CD4-positive, alpha-beta memory T cell (primary cell): ENCODE results near the gene ACAD8. TPM values are rescaled to one million over a fixed set of nuclear protein-coding genes. Genes with fewer than 3 reads are reported as not detected.

Source experiments
- CTCF ChIA-PET: fragments of 350-600 bp; sonication (Branson Sonifier 250); formaldehyde crosslinking; loops from one replicate; lab custom pipeline; 2021; ENCODE audit warnings: inconsistent platforms; ENCODE audit not compliant: partially characterized antibody; lab: Charles Lee
- POLR2A ChIA-PET: fragments of 350-600 bp; sonication (Branson Sonifier 250); formaldehyde crosslinking; loops from one replicate; lab custom pipeline; 2021; ENCODE audit not compliant: partially characterized antibody; lab: Charles Lee
- DNase-seq, 5 donors: peaks; one replicate each; pipeline versions ENCODE4 v3.0.0 to v3.0.0-alpha.2; 2020 to 2022; ENCODE audit warnings: mixed read lengths in 1 of 5
- H3K27ac ChIP-seq: one replicate; pipeline ENCODE4 v1.7.0; 2013; ENCODE audit warnings: low read depth, low read length
- H3K27me3 ChIP-seq: 2 replicates; pipeline ENCODE4 v1.7.0; 2013; ENCODE audit warnings: mild to moderate bottlenecking, low read length, moderate library complexity; ENCODE audit not compliant: insufficient read depth
- H3K36me3 ChIP-seq: 2 replicates; pipeline ENCODE4 v1.7.0; 2013; ENCODE audit warnings: mild to moderate bottlenecking, low read length, moderate library complexity; ENCODE audit not compliant: insufficient read depth
- H3K4me1 ChIP-seq: 2 replicates; pipeline ENCODE4 v1.7.0; 2013; ENCODE audit warnings: mild to moderate bottlenecking, low read length, moderate library complexity; ENCODE audit not compliant: insufficient read depth
- H3K4me3 ChIP-seq, 2 donors: one replicate each; pipeline ENCODE4 v1.7.0; 2013; ENCODE audit warnings: low read length in 2 of 2, mild to moderate bottlenecking in 1 of 2
- H3K9me3 ChIP-seq, 2 donors: one replicate each; pipeline ENCODE4 v1.7.0; 2013; ENCODE audit warnings: low read length in 2 of 2, control low read depth in 1 of 2; ENCODE audit not compliant: control insufficient read depth in 1 of 2
- H3K27ac Mint-ChIP-seq, 7 donors: one replicate each; pipeline ENCODE4 v1.8.0; 2020 to 2021; ENCODE audit warnings: mixed read lengths in 7 of 7, mild to moderate bottlenecking in 6 of 7, inconsistent platforms in 3 of 7, moderate library complexity in 3 of 7
- H3K27me3 Mint-ChIP-seq, 2 donors: one replicate each; pipeline ENCODE4 v1.8.0; 2020 to 2021; ENCODE audit warnings: mixed read lengths in 2 of 2
- H3K36me3 Mint-ChIP-seq, 2 donors: one replicate each; pipeline ENCODE4 v1.8.0; 2020 to 2021; ENCODE audit warnings: mixed read lengths in 2 of 2, inconsistent platforms in 1 of 2, mild to moderate bottlenecking in 1 of 2
- H3K4me1 Mint-ChIP-seq, 4 donors: one replicate each; pipeline ENCODE4 v1.8.0; 2020 to 2021; ENCODE audit warnings: mixed read lengths in 4 of 4, mild to moderate bottlenecking in 1 of 4
- H3K4me3 Mint-ChIP-seq, 8 donors: one replicate each; pipeline ENCODE4 v1.8.0; 2020 to 2021; ENCODE audit warnings: mixed read lengths in 8 of 8, mild to moderate bottlenecking in 7 of 8, moderate library complexity in 6 of 8, inconsistent platforms in 3 of 8
- H3K9me3 Mint-ChIP-seq, 8 donors: one replicate each; pipeline ENCODE4 v1.8.0; 2020 to 2021; ENCODE audit warnings: mixed read lengths in 8 of 8, mild to moderate bottlenecking in 5 of 8, inconsistent platforms in 3 of 8, moderate library complexity in 1 of 8
- intact Hi-C: fragments of 100-400 bp; cut with micrococcal nuclease; formaldehyde crosslinking; loops from one replicate; pipeline ENCODE4 v1.15.1; 2023
- polyA plus RNA-seq, 2 donors: library from polyadenylated mRNA; unstranded; fragments of 300-500 nt; fragmentation: Illumina TruSeq; gene quantifications; one replicate each; pipeline ENCODE4 v1.2.3, GENCODE V29; 2021
- total RNA-seq, 2 experiments: library from RNA; stranded (reverse); gene quantifications; one replicate each; pipeline ENCODE4 v1.2.3, GENCODE V29; 2021

Gene ACAD8
- total and polyA plus RNA-seq, 4 experiments from 2014 or later, result 17.8 to 38.6 (median 29.6) TPM

DNA sequence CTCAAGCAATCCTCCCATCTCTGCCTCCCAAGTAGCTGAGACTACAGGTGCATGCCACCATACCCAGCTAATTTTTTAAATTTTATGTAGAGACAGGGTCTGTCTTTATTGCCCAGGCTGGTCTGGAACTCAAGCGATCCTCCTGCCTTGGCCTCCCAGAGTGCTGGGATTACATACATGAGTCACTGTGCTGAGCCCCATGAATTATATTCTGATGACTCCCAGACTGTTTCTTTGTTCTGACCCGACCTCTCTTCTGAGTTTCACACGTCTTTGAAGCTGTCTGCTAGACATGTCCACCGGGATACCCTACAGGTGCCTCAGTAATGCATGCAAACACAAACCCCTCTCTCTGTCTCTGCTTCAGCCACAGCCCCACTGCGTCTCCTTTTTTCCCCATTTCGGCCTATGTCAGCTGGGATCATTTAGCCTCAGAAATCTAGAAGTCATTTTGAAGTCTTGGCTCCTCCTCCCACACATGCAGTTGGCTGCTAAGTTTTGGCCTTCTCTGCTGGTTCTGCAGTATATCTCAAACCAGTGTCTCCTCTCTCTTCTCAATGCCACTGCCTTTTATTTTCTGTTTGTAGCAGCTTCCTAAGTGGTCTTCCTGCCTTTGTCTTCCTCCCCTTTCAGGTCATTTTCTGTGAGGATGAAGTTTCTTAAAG lies 24.1 kb upstream of the ACAD8 start:
- H3K27me3 ChIP-seq, result no peaks in the 10 kb centered on the region
- ChIA-PET POLR2A (interaction anchor here (0.6 to 1.4 kb wide), 2 partner anchors 47 to 160 kb away, joined by 3 to 4 read pairs; partner anchors contain the start of genes GLB1L3 and JAM3), CTCF (interaction anchor here (0.8 to 0.9 kb wide), 2 partner anchors 32 to 302 kb away, joined by 3 read pairs; no protein-coding TSS in a partner anchor)
- intact Hi-C loops, result no loop called here
- no peak for DNase-seq
- no peaks in the 10 kb centered on the region for H3K9me3 ChIP-seq
- Mint-ChIP-seq H3K36me3 (peaks cover 3 to 27% of the 10 kb centered on the region in 2 donors), H3K4me3 (peak overlapping the region in 5 of 8 donors; percentile 25 to 57 (median 26)), H3K4me1 (peaks cover 54 to 78% (median 65%) of the 10 kb centered on the region in 4 donors), H3K27ac (peak overlapping the region in 6 of 7 donors; percentile 8 to 89 (median 38)), H3K9me3 (peaks cover 0 to 2% (median 0%) of the 10 kb centered on the region in 8 donors), H3K27me3 (no peaks in the 10 kb centered on the region)
- H3K36me3 ChIP-seq, result peaks cover under 1% of the 10 kb centered on the region
- peaks cover 63% of the 10 kb centered on the region for H3K4me1 ChIP-seq
- no peak overlapping the region for H3K4me3 ChIP-seq
- H3K27ac ChIP-seq, result no peak overlapping the region

DNA sequence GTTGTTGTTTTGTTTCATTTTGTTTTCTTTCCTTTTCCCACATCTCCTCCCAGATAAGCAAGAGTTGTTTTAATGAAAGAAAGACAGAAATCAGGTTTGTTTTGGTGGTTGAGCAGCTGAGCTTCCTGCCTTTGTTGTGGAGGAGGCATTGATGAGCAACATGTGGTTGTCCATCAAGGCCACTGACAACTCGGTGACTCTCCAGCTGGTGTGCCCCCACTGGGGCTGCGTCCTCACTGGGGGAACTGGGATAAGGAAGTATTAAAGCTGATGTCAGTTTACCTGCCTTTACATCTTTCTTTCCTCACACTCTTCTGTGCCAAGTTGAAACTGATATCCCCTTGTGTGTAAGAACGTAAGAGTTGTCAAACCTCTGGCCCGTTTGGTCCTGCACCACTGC lies 23.0 kb upstream of the ACAD8 start:
- Mint-ChIP-seq H3K36me3 (peaks cover 6 to 31% of the 10 kb centered on the region in 2 donors), H3K4me3 (peak overlapping the region in 3 of 8 donors; percentile 9 to 58 (median 26)), H3K9me3 (peaks cover 0 to 2% (median 0%) of the 10 kb centered on the region in 8 donors), H3K4me1 (peaks cover 54 to 75% (median 62%) of the 10 kb centered on the region in 4 donors), H3K27me3 (no peaks in the 10 kb centered on the region), H3K27ac (peak overlapping the region; percentile 8 to 89 (median 61))
- no peak overlapping the region for H3K4me3 ChIP-seq
- DNase-seq, result no peak
- intact Hi-C loops, result no loop called here
- no peak overlapping the region for H3K27ac ChIP-seq
- ChIA-PET POLR2A (no interaction called here), CTCF (no interaction called here)
- peaks cover 11% of the 10 kb centered on the region for H3K36me3 ChIP-seq
- no peaks in the 10 kb centered on the region for H3K27me3 ChIP-seq
- H3K4me1 ChIP-seq, result peaks cover 62% of the 10 kb centered on the region
- no peaks in the 10 kb centered on the region for H3K9me3 ChIP-seq

DNA sequence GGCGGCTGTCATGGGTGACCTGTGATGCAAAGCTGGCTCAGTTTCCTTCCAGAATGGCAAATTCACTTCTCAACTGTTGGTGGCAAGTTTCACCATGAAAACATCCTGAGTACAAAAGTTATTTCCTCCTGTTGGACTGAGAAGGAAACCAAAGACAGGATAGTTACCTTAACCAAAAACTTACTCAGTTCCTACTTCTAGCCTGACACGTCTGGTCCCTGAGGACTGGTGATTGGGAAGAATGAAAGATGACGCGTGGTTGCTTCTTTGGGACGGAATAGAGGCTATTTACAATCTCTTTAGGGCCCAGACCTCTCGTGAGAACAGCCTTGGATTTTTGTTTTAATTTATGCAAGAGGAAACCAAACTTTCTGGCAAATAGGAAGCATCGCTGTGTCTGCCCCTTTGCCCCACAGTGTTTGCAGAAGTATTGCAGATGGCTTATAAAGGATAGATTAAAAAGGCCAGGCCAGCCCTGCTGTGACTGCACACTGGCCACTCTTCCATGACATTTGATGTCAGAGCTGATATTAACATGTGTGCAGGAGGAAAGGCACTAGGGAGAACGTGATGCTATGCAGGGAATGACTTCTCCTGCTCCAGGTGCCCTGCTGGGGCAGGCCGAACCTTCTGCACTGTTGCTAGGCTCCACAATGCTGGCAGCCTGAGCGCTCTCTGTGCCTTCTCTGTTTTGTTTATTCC lies 21.3 kb upstream of the ACAD8 start:
- Mint-ChIP-seq H3K27ac (peak overlapping the region in 2 of 7 donors; percentile 32 to 87), H3K27me3 (no peaks in the 10 kb centered on the region), H3K36me3 (peaks cover 14 to 35% of the 10 kb centered on the region in 2 donors), H3K4me3 (peak overlapping the region in 1 of 8 donors; percentile 39), H3K4me1 (peaks cover 41 to 58% (median 44%) of the 10 kb centered on the region in 4 donors), H3K9me3 (no peaks in the 10 kb centered on the region)
- Histone ChIP-seq H3K27me3 (no peaks in the 10 kb centered on the region), H3K27ac (no peak overlapping the region), H3K36me3 (peaks cover 23% of the 10 kb centered on the region), H3K4me3 (no peak overlapping the region), H3K4me1 (peaks cover 45% of the 10 kb centered on the region), H3K9me3 (no peaks in the 10 kb centered on the region)
- CTCF ChIA-PET, result interaction anchor here (0.7 kb wide), 1 partner anchor 12 kb away, joined by 3 read pairs; no protein-coding TSS in a partner anchor
- intact Hi-C loops, result no loop called here
- DNase-seq, result no peak
- POLR2A ChIA-PET, result no interaction called here

DNA sequence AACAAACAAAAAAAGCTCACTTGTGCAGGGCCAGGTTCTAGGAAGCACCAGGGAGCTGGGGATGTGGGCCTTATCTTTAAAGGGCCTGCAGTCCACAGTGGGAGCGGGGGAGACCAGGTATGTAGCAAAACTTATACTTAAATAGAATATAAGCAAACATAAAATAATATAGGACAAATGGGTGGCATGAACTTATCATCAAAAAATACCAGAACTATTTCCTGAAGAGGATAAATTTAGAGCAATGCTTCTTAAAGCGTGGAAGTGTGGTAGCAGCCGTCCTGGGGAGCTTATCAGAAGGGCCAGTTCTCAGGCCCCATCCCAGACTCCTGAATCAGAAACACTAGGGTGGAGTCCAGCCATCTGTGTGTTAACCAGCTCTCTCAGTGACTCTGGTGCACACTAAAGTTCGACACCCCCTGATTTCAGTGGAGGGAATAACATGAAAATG lies 19.6 kb upstream of the ACAD8 start:
- Mint-ChIP-seq H3K27ac (no peak overlapping the region), H3K4me1 (peaks cover 25 to 41% (median 30%) of the 10 kb centered on the region in 4 donors), H3K27me3 (no peaks in the 10 kb centered on the region), H3K9me3 (no peaks in the 10 kb centered on the region), H3K36me3 (peaks cover 26 to 47% of the 10 kb centered on the region in 2 donors), H3K4me3 (no peak overlapping the region)
- no peak overlapping the region for H3K27ac ChIP-seq
- ChIA-PET CTCF (interaction anchor here (1.0 to 1.4 kb wide), 3 partner anchors 10 to 20 kb away, joined by 3 to 4 read pairs (median 3); partner anchors contain the start of genes ACAD8, THYN1 and VPS26B), POLR2A (interaction anchor here (0.6 to 2.8 kb wide), 3 partner anchors 9 to 63 kb away, joined by 3 to 17 read pairs (median 4); partner anchors contain the start of genes GLB1L3, NCAPD3 and VPS26B)
- no peak for DNase-seq
- H3K4me1 ChIP-seq, result peaks cover 30% of the 10 kb centered on the region
- intact Hi-C loops, result no loop called here
- H3K4me3 ChIP-seq, result no peak overlapping the region
- no peaks in the 10 kb centered on the region for H3K9me3 ChIP-seq
- H3K36me3 ChIP-seq, result peaks cover 35% of the 10 kb centered on the region
- no peaks in the 10 kb centered on the region for H3K27me3 ChIP-seq

- Mint-ChIP-seq H3K36me3 (peaks cover 33 to 60% of the 10 kb centered on the region in 2 donors), H3K4me3 (no peak overlapping the region), H3K4me1 (peaks cover 12 to 26% (median 14%) of the 10 kb centered on the region in 4 donors), H3K9me3 (no peaks in the 10 kb centered on the region), H3K27ac (no peak overlapping the region), H3K27me3 (no peaks in the 10 kb centered on the region)
- no peak for DNase-seq
- Histone ChIP-seq H3K4me3 (no peak overlapping the region), H3K9me3 (no peaks in the 10 kb centered on the region), H3K4me1 (peaks cover 13% of the 10 kb centered on the region), H3K27ac (no peak overlapping the region), H3K27me3 (no peaks in the 10 kb centered on the region), H3K36me3 (peaks cover 48% of the 10 kb centered on the region)
- ChIA-PET POLR2A (interaction anchor here (2.8 kb wide), 1 partner anchor 11 kb away, joined by 17 read pairs; the partner anchor contains the start of genes NCAPD3 and VPS26B), CTCF (interaction anchor here (1.4 kb wide), 1 partner anchor 13 kb away, joined by 4 read pairs; no protein-coding TSS in a partner anchor)
- intact Hi-C loops, result no loop called here
These were observed 18.0 kb upstream of the ACAD8 start for GRCh38 chr11:134235399-134235798.

DNA sequence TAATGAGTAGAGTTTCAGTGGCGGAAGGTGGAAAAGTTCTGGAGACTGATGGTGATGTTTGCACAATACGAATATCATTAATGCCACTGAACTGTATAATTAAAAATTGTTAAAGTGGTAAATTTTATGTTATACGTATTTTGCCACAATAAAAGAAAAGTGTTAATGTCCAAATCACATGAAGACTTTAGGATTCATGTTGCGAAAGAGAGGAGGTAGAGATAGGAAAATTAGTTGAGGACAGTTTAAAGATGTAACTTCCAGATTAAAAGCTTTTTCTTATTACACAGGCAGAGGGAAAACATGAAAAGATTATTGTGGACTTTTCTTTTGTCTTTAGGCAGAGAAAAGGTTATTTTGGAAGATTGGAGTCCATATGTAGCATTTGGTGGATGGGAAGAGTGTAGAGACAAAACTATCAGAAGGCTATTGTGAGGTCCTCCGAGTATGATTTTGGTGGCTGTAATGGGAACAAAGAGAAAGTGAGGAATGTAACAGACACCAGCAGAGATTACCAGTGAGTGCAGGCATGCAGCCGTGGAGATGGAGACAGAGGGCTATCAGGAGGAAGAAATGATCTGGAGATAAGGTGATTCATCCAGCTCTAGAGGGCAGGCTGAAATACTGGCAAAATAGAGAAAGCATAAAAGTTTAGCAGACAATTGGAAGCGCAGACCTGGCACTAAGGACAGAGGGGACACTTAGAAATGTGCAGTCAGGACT lies 16.4 kb upstream of the ACAD8 start:
- Mint-ChIP-seq H3K36me3 (peaks cover 33 to 61% of the 10 kb centered on the region in 2 donors), H3K27me3 (no peaks in the 10 kb centered on the region), H3K27ac (peak overlapping the region in 4 of 7 donors; percentile 48 to 92 (median 74)), H3K4me3 (peak overlapping the region in 1 of 8 donors; percentile 26), H3K4me1 (peaks cover 5 to 10% (median 7%) of the 10 kb centered on the region in 4 donors), H3K9me3 (no peaks in the 10 kb centered on the region)
- CTCF ChIA-PET, result no interaction called here
- Histone ChIP-seq H3K4me3 (no peak overlapping the region), H3K9me3 (no peaks in the 10 kb centered on the region), H3K27ac (no peak overlapping the region), H3K4me1 (peaks cover 7% of the 10 kb centered on the region), H3K27me3 (no peaks in the 10 kb centered on the region), H3K36me3 (peaks cover 57% of the 10 kb centered on the region)
- intact Hi-C loops, result no loop called here
- DNase-seq, result no peak
- POLR2A ChIA-PET, result no interaction called here
